GM12892 (cell line): ENCODE data around the gene FGF12.

Experiments used
- POLR2A ChIP-seq: IDR thresholded peaks from 2 replicates; pipeline ENCODE4 v1.6.1; 2011; ENCODE audit warnings: low read depth, low read length, control low read depth
- POLR2AphosphoS5 ChIP-seq: IDR thresholded peaks from 2 replicates; pipeline ENCODE4 v1.6.1; 2011; ENCODE audit warnings: low read depth, low read length, control low read depth
- TAF1 ChIP-seq: IDR thresholded peaks from 2 replicates; pipeline ENCODE4 v1.6.1; 2011; ENCODE audit warnings: low read depth, mild to moderate bottlenecking, control low read depth, low read length, borderline replicate concordance

DNA sequence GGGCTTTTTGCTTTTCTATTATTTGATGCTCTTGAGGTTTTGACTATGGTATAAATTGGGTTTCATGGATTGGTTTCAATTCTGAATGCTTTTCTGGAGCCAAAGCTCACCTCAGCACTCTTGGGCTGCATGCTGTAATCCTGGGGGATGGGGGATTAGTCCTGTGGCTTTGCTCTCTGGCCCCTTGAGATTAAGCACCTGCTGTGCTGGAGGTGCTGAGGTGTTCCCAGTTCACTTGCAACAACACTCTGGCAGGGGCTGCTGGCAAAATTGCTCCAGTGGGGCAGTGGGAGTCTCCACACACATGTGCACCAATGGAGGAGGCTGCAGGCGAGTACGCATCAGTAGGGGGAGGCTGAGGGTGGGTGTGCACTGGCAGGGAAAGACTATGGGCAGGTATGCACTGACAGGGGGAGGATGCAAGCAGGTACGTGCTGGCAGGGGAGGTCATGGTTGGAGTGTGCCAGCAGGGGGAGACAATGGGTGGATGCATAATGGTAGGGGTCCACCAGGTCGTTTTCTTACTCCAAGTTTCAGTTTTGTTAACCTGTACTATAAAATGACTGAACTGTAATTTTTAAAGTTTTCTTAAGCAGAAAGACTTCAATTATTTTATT, 489.2 kb downstream of the FGF12 start:
- TF ChIP-seq TAF1, result no peak
- TF ChIP-seq POLR2A, result no peak
- TF ChIP-seq POLR2AphosphoS5, result no peak
